Fibroblast of lung (primary cell): Measurements from ENCODE around the gene GPRASP2. TPM values are rescaled to one million over a fixed set of nuclear protein-coding genes. Genes with fewer than 3 reads are reported as not detected.
A peak's percentile ranks its signal among the peaks of the same experiment; 100 is the strongest.
"Not testable (repeated sequence)": the region's sequence is repeated elsewhere in the genome, so short reads cannot be mapped to it uniquely, and the experiment has no call there.

Source experiments
- DNase-seq, 2 donors: peaks; one replicate each; pipeline versions ENCODE4 v3.0.0 to v3.0.0-alpha.2; 2010; ENCODE audit warnings: low read depth in 2 of 2
- H2AFZ ChIP-seq: 2 replicates; pipeline ENCODE4 v1.5.1; 2012; ENCODE audit warnings: low read length, control low read depth, inconsistent platforms
- H3K27ac ChIP-seq: 2 replicates; pipeline ENCODE4 v1.5.1; 2011; ENCODE audit warnings: low read length, control low read depth; ENCODE audit not compliant: insufficient read depth
- H3K27me3 ChIP-seq: 2 replicates; pipeline ENCODE4 v1.5.1; 2011; ENCODE audit warnings: mild to moderate bottlenecking, low read length; ENCODE audit not compliant: control insufficient read depth, insufficient read depth
- H3K36me3 ChIP-seq: 2 replicates; pipeline ENCODE4 v1.5.1; 2011; ENCODE audit warnings: low read length; ENCODE audit not compliant: control insufficient read depth, insufficient read depth
- H3K4me1 ChIP-seq: 2 replicates; pipeline ENCODE4 v1.5.1; 2011; ENCODE audit warnings: low read length; ENCODE audit not compliant: control insufficient read depth, insufficient read depth; ENCODE audit errors: extremely low read depth
- H3K4me2 ChIP-seq: 2 replicates; pipeline ENCODE4 v1.5.1; 2011; ENCODE audit warnings: low read length, control low read depth; ENCODE audit not compliant: insufficient read depth; ENCODE audit errors: extremely low read depth
- H3K4me3 ChIP-seq, 4 experiments: fragments of 200-600 bp in 1 of 4; sonication (generic) in 1 of 4; replicated peaks in 1 of 4; 2 replicates each; pipeline ENCODE4 v1.5.1; 2011 to 2016; ENCODE audit warnings: low read length in 4 of 4, low read depth in 3 of 4, mild to moderate bottlenecking in 3 of 4, control low read depth in 2 of 4, inconsistent platforms in 1 of 4, mixed read lengths in 1 of 4; ENCODE audit not compliant: insufficient read depth in 1 of 4; ENCODE audit errors: control extremely low read depth in 1 of 4
- H3K79me2 ChIP-seq: 2 replicates; pipeline ENCODE4 v1.5.1; 2012; ENCODE audit warnings: mild to moderate bottlenecking, low read length, inconsistent platforms; ENCODE audit not compliant: control insufficient read depth, insufficient read depth
- H3K9ac ChIP-seq: 2 replicates; pipeline ENCODE4 v1.5.1; 2011; ENCODE audit warnings: mild to moderate bottlenecking, low read length, control low read depth; ENCODE audit not compliant: insufficient read depth
- H3K9me3 ChIP-seq: 2 replicates; pipeline ENCODE4 v1.5.1; 2012; ENCODE audit warnings: low read depth, low read length; ENCODE audit not compliant: control insufficient read depth, insufficient read depth
- H4K20me1 ChIP-seq: 2 replicates; pipeline ENCODE4 v1.5.1; 2011; ENCODE audit warnings: low read length; ENCODE audit not compliant: control insufficient read depth, insufficient read depth; ENCODE audit errors: extremely low read depth
- CTCF ChIP-seq, 2 donors: IDR thresholded peaks in 1 of 2; conservative IDR thresholded peaks in 1 of 2; 1 replicate in 1 of 2; 2 replicates in 1 of 2; pipeline ENCODE4 v1.5.1; 2011 to 2012; ENCODE audit warnings: low read length in 2 of 2, control low read depth in 1 of 2, inconsistent platforms in 1 of 2, low read depth in 1 of 2, mild to moderate bottlenecking in 1 of 2
- EZH2 ChIP-seq: IDR thresholded peaks from 2 replicates; pipeline ENCODE4 v1.5.1; 2012; ENCODE audit warnings: low read length, control low read depth, mild to moderate bottlenecking; ENCODE audit errors: missing control alignments
- polyA plus RNA-seq, 2 donors: library from polyadenylated mRNA; depleted of rRNA in 1 of 2; stranded (reverse) in 1 of 2; unstranded in 1 of 2; fragments of >200 nt; gene quantifications; 2 replicates each; pipeline ENCODE4 v1.2.1, GENCODE V29; 2011 to 2012; ENCODE audit warnings: missing spikeins in 1 of 2
- total RNA-seq: library from RNA; depleted of rRNA; stranded (reverse); fragments of >200 nt; gene quantifications from 2 replicates; pipeline ENCODE4 v1.2.1, GENCODE V29; 2014

GPRASP2 gene
- total and polyA plus RNA-seq, 2 donors (not counting 1 experiment from before 2014, with no cell fraction given): 8.8 to 24.6 TPM

DNA sequence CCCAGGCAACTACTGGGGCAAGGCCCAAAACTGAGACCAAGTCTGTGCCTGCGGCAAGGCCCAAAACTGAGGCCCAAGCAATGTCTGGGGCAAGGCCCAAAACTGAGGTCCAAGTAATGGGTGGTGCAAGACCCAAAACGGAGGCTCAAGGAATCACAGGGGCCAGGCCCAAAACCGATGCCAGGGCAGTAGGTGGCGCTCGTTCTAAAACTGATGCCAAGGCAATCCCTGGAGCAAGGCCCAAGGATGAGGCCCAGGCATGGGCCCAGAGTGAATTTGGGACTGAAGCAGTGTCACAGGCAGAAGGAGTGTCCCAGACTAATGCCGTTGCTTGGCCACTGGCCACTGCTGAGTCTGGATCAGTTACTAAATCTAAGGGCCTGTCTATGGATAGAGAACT, 2.7 kb downstream of the GPRASP2 start:
- H4K20me1 ChIP-seq: no peaks in the 10 kb centered on the region
- H3K79me2 ChIP-seq: no peaks in the 10 kb centered on the region
- no peak overlapping the region for H3K4me3 ChIP-seq
- H3K9me3 ChIP-seq: no peaks in the 10 kb centered on the region
- no peak for DNase-seq
- H2AFZ ChIP-seq: no peak overlapping the region
- H3K36me3 ChIP-seq: no peaks in the 10 kb centered on the region
- no peak overlapping the region for H3K4me2 ChIP-seq
- H3K4me1 ChIP-seq: no peaks in the 10 kb centered on the region
- H3K27ac ChIP-seq: no peak overlapping the region
- H3K9ac ChIP-seq: no peak overlapping the region
- no peaks in the 10 kb centered on the region for H3K27me3 ChIP-seq
- no peak for TF ChIP-seq EZH2
- TF ChIP-seq CTCF (conservative IDR thresholded peaks at IDR 0.05 in 1 of 2, IDR thresholded peaks at IDR 0.05 in 1 of 2; ENCODE audit: low read depth in 1 of 2, low read length in 2 of 2): no peak

- TF ChIP-seq CTCF (conservative IDR thresholded peaks at IDR 0.05 in 1 of 2, IDR thresholded peaks at IDR 0.05 in 1 of 2; ENCODE audit: low read depth in 1 of 2, low read length in 2 of 2) (no peak), EZH2 (no peak)
- Histone ChIP-seq H3K4me3 (no peak overlapping the region), H3K27me3 (no peaks in the 10 kb centered on the region), H3K9ac (no peak overlapping the region), H4K20me1 (no peaks in the 10 kb centered on the region), H3K4me1 (no peaks in the 10 kb centered on the region), H3K79me2 (no peaks in the 10 kb centered on the region), H2AFZ (no peak overlapping the region), H3K4me2 (no peak overlapping the region), H3K9me3 (no peaks in the 10 kb centered on the region), H3K27ac (no peak overlapping the region), H3K36me3 (no peaks in the 10 kb centered on the region)
- no peak for DNase-seq
Observed at GRCh38 chrX:102715967-102716366, 3.7 kb downstream of the GPRASP2 start.

DNA sequence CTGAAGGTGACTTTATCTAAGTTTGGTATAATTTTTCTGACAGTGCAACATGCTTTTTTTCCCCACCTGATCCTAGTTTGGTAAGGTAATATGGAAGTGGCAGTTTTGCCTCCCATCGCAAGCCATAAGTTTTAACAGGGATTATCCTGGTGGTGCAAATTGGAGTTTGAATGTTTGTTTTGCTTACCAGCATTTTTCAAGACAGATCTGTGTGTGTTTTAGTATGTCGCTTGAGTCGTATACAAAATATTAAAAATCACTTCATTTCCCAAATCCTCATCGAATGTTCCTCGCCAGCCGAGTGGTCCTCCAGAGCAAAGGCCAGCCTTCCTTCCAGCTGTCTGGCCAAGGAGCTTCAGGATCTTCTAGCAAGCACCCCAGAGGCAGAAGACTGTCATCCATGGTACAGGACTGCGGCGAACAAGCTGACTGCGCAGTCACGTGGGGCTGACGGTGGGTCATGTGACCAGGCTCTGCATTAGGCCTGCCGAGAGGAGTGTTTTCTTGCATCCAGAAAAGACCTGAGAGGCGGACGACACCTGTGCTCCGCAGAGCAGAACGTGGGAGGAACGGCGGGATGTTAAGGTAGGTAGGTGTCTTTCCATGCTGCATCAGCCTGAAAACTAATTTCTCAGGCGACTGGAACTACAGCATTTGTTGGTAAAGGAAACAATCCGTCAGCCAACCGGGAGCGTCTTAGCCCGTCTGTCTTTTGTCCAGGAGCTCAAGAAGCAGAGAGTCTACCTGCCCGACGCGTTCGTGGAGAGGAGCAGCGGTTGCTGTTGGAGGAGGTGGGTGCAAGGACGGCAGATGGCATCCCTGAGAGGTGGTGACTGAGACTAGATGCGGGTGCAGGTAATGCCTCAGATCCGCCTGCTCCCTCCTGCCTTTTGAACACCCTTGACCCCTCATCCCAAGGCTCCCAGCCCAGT, 8.3 kb downstream of the GPRASP2 start, which contains the start of gene GPRASP3:
GPRASP3 (plus strand) TSS at position 507 of the 932 bp plus-strand sequence. CDS start 28,253 bp downstream, outside the sequence.
- Histone ChIP-seq H4K20me1 (no peaks in the 10 kb centered on the region), H3K9me3 (no peaks in the 10 kb centered on the region), H2AFZ (peak within 1 kb of the TSS; percentile 87), H3K27ac (peak within 1 kb of the TSS; percentile 41), H3K27me3 (no peaks in the 10 kb centered on the region), H3K9ac (peak within 1 kb of the TSS; percentile 48), H3K4me3 (peak within 1 kb of the TSS; percentile 54 to 86 (median 67)), H3K4me1 (no peaks in the 10 kb centered on the region), H3K4me2 (peak within 1 kb of the TSS; percentile 82), H3K79me2 (no peaks in the 10 kb centered on the region), H3K36me3 (no peaks in the 10 kb centered on the region)
- TF ChIP-seq EZH2 (no peak), CTCF (conservative IDR thresholded peaks at IDR 0.05 in 1 of 2, IDR thresholded peaks at IDR 0.05 in 1 of 2; ENCODE audit: low read depth in 1 of 2, low read length in 2 of 2) (no peak)
- peak; percentile 75 to 82 for DNase-seq

- H3K4me2 ChIP-seq: peak overlapping the region; percentile 82
- not testable (repeated sequence) for H3K36me3 ChIP-seq, H3K9ac ChIP-seq, H4K20me1 ChIP-seq, DNase-seq, H3K4me1 ChIP-seq, H3K9me3 ChIP-seq, H3K27ac ChIP-seq, H3K27me3 ChIP-seq, H3K79me2 ChIP-seq
- peak overlapping the region; percentile 54 to 86 (median 67) for H3K4me3 ChIP-seq
- peak overlapping the region; percentile 87 for H2AFZ ChIP-seq
Observed at GRCh38 chrX:102721169-102721506, 8.9 kb downstream of the GPRASP2 start.
